Neural crest cell (in vitro differentiated cells): Measurements from ENCODE around the gene RFX6. TPM values are rescaled to one million over a fixed set of nuclear protein-coding genes. Genes with fewer than 3 reads are reported as not detected.

Experiments used
- DNase-seq: peaks from one replicate; pipeline ENCODE4 v3.0.0; 2021; ENCODE audit warnings: low read depth, mixed read lengths, low spot score
- H3K27ac Mint-ChIP-seq: one replicate; pipeline ENCODE4 v1.8.0; 2021; ENCODE audit warnings: mild to moderate bottlenecking, mixed read lengths; ENCODE audit not compliant: unreplicated experiment
- H3K27me3 Mint-ChIP-seq: 2 replicates; pipeline ENCODE4 v1.8.0; 2021; ENCODE audit warnings: low read depth, mild to moderate bottlenecking, mixed read lengths
- H3K36me3 Mint-ChIP-seq: 2 replicates; pipeline ENCODE4 v1.8.0; 2021; ENCODE audit warnings: low read depth, mild to moderate bottlenecking, mixed read lengths
- H3K4me1 Mint-ChIP-seq: 2 replicates; pipeline ENCODE4 v1.8.0; 2021; ENCODE audit warnings: mixed read lengths
- H3K4me3 Mint-ChIP-seq: one replicate; pipeline ENCODE4 v1.8.0; 2021; ENCODE audit warnings: mild to moderate bottlenecking, mixed read lengths
- H3K9me3 Mint-ChIP-seq: 2 replicates; pipeline ENCODE4 v1.8.0; 2021; ENCODE audit warnings: mixed read lengths
- total RNA-seq: library from RNA; stranded (reverse); gene quantifications from 2 replicates; pipeline ENCODE4 v1.2.1, GENCODE V29; 2021
- TF ChIP-seq, protein P1 (sequence below): fragments of 200-600 bp; sonication (generic); conservative IDR thresholded peaks from 2 replicates; pipeline ENCODE4 v1.5.0; 2021; ENCODE audit warnings: antibody characterized with exemption, mild to moderate bottlenecking

Gene RFX6
- total RNA-seq, 1 donor from 2014 or later: not detected

DNA sequence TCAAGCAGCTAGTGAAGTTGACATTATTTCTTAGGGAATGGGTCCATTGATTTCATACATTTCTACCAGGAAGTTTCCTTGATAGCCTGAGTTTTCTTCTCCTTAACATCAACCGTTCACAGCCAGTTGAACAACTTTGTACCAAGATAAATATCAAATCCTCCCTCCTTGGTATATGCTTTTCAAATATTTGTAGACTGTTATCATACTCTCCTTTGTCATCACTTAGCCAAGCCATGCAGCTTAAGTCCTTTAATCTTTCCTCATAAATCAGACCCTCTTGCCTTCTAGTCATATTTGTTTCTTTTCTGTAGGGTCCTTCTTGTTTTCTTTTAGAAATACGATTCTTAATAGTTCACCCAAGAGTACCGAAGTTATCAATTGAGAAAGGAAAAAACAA is 25.6 kb downstream of the RFX6 start:
- DNase-seq: no peak
- TF ChIP-seq, protein P1, sequence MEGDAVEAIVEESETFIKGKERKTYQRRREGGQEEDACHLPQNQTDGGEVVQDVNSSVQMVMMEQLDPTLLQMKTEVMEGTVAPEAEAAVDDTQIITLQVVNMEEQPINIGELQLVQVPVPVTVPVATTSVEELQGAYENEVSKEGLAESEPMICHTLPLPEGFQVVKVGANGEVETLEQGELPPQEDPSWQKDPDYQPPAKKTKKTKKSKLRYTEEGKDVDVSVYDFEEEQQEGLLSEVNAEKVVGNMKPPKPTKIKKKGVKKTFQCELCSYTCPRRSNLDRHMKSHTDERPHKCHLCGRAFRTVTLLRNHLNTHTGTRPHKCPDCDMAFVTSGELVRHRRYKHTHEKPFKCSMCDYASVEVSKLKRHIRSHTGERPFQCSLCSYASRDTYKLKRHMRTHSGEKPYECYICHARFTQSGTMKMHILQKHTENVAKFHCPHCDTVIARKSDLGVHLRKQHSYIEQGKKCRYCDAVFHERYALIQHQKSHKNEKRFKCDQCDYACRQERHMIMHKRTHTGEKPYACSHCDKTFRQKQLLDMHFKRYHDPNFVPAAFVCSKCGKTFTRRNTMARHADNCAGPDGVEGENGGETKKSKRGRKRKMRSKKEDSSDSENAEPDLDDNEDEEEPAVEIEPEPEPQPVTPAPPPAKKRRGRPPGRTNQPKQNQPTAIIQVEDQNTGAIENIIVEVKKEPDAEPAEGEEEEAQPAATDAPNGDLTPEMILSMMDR: no peak
- no peak overlapping the region for H3K4me3 Mint-ChIP-seq
- no peak overlapping the region for H3K27ac Mint-ChIP-seq
- H3K9me3 Mint-ChIP-seq: peaks cover 6% of the 10 kb centered on the region
- H3K36me3 Mint-ChIP-seq: no peaks in the 10 kb centered on the region
- H3K4me1 Mint-ChIP-seq: no peaks in the 10 kb centered on the region
- H3K27me3 Mint-ChIP-seq: peaks cover 37% of the 10 kb centered on the region

DNA sequence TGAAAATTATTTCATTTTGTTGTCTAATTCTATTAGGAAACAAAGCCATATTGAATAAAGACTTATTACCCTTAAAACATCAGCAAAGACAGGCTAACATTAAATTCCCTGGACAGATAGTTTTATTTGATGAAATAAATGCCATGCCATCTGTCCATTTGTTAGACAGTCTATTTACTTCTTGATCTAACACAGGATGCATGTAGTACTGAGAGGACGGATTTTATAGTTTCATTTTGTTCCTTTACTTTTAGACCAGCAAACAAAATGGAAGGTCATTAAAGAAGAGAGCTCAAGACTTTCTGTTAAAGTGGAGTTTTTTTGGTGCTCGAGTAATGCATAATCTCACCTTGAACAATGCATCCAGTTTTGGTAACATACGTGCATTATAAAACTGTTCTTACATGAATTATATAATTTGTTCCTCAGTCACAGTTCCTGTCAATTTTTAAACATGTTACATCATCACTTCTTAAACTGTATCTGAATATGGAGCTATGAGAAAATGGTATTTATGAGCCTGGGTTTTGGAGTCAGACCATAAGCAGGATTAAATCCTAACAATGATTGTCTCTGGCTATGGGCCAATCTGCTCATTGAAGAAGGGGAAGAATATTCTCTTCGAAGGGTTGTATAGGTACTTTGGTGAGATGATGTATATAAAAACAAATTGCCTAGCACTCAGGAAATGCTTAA is 46.0 kb downstream of the RFX6 start:
- Mint-ChIP-seq H3K27ac (no peak overlapping the region), H3K9me3 (no peaks in the 10 kb centered on the region), H3K4me3 (no peak overlapping the region), H3K36me3 (no peaks in the 10 kb centered on the region), H3K27me3 (peaks cover 4% of the 10 kb centered on the region), H3K4me1 (no peaks in the 10 kb centered on the region)
- DNase-seq: no peak
- TF ChIP-seq, protein P1: no peak

DNA sequence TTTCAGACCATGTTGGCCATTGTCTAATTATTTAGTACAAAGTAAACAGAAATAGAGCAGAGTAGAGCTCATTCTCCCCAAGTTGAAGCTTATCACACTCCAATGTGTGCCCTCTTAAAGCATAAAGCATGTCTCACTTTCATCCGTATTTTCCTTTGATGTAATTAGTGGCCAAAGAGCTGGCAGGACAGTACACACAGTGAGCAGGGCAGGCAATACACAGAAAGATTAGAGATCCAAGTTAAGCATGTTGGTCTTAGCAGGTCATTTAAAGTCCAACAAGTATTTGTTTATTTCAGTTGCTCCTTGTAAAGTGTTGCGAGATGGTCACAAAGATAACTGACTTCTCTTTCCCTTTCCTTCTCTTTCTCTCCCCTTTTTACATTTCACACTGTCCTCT is 47.2 kb downstream of the RFX6 start:
- Mint-ChIP-seq H3K4me1 (no peaks in the 10 kb centered on the region), H3K36me3 (no peaks in the 10 kb centered on the region), H3K27me3 (peaks cover under 1% of the 10 kb centered on the region), H3K4me3 (no peak overlapping the region), H3K27ac (no peak overlapping the region), H3K9me3 (no peaks in the 10 kb centered on the region)
- TF ChIP-seq, protein P1: no peak
- no peak for DNase-seq

DNA sequence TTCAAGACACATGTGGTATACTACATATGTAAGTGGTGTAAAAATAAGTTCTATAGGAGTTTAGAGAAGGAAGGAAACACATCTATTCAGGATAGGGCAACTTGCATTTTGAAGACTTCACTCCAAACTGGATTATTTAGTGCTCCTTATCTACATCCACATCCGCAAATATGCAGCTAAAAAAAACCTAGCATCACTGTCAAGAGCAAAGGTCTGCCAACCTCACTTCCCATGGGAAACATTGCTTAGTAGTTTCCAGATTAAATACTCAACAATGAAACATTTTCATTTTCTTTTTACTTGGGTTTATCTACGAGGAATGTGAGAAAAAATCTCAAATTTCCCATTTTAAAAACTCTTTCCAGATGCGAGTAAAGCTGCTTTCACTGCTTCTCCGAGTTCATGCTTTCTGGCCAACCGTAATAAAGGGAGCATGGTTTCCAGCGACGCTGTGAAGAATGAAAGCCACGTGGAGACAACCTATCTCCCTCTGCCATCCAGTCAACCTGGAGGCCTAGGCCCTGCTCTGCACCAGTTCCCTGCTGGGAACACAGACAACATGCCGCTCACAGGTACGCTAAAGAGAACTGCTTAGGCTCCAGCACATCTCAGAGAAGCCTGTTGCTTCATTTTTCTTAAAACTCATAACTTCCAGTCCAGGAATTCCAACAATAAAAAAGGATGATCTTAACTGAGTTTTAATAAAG is 48.2 kb downstream of the RFX6 start:
- Mint-ChIP-seq H3K4me1 (no peaks in the 10 kb centered on the region), H3K27me3 (no peaks in the 10 kb centered on the region), H3K9me3 (no peaks in the 10 kb centered on the region), H3K36me3 (no peaks in the 10 kb centered on the region), H3K4me3 (no peak overlapping the region), H3K27ac (no peak overlapping the region)
- no peak for DNase-seq
- TF ChIP-seq, protein P1: no peak

DNA sequence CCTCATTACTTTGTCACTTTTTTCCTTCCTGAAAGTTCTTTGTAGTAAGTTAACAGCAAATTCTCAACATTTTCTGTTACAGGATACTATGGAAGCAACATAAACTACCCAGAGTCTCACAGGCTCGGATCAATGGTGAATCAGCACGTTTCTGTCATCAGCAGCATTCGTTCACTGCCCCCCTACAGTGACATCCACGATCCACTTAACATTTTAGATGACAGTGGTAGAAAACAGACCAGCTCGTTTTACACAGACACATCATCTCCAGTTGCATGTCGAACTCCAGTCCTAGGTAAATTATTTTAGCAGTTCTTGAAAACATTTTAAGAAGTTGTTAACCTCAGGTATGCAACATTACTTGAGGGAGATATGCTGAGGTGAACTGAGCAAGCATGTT is 51.6 kb downstream of the RFX6 start:
- Mint-ChIP-seq H3K27ac (no peak overlapping the region), H3K27me3 (peaks cover 15% of the 10 kb centered on the region), H3K4me1 (no peaks in the 10 kb centered on the region), H3K4me3 (no peak overlapping the region), H3K36me3 (no peaks in the 10 kb centered on the region), H3K9me3 (no peaks in the 10 kb centered on the region)
- DNase-seq: no peak
- TF ChIP-seq, protein P1: no peak
